ENCODE results near the gene GNA14.
"Not testable (repeated sequence)": the region's sequence is repeated elsewhere in the genome, so short reads cannot be mapped to it uniquely, and the experiment has no call there.

GNA14 gene

DNA sequence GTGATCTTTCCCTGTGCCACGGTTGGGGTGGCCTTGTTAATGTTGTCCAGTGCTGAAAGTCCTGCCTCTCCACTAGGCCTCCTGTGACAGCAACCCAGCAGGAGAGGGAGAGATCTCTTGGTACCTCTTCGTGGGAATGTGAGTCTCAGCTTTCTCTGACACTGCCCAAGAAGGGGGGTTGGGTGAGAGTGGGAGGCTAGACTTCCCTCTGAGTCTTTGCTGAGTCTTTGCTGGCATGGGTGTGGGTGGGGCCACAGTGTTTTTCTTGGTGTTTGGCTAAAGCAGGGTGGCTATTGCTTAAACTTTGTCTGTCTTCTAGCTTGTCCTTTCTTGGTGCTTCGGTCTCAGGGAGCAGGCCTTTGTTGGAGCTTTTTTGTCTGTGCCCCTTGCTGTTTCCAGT, 145.6 kb downstream of the GNA14 start:
- POLR2A ChIA-PET, result no interaction called here
- CTCF ChIA-PET, result interaction anchor here (1.9 kb wide), 1 partner anchor 10 kb away, joined by 4 read pairs; no protein-coding TSS in a partner anchor
- no peak for DNase-seq (ENCODE audit: extremely low spot score)
- TF ChIP-seq, protein P1, sequence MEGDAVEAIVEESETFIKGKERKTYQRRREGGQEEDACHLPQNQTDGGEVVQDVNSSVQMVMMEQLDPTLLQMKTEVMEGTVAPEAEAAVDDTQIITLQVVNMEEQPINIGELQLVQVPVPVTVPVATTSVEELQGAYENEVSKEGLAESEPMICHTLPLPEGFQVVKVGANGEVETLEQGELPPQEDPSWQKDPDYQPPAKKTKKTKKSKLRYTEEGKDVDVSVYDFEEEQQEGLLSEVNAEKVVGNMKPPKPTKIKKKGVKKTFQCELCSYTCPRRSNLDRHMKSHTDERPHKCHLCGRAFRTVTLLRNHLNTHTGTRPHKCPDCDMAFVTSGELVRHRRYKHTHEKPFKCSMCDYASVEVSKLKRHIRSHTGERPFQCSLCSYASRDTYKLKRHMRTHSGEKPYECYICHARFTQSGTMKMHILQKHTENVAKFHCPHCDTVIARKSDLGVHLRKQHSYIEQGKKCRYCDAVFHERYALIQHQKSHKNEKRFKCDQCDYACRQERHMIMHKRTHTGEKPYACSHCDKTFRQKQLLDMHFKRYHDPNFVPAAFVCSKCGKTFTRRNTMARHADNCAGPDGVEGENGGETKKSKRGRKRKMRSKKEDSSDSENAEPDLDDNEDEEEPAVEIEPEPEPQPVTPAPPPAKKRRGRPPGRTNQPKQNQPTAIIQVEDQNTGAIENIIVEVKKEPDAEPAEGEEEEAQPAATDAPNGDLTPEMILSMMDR (IDR thresholded peaks at IDR 0.05; ENCODE audit: control extremely low read depth, extremely low read depth, low read depth, missing control alignments), result no peak

DNA sequence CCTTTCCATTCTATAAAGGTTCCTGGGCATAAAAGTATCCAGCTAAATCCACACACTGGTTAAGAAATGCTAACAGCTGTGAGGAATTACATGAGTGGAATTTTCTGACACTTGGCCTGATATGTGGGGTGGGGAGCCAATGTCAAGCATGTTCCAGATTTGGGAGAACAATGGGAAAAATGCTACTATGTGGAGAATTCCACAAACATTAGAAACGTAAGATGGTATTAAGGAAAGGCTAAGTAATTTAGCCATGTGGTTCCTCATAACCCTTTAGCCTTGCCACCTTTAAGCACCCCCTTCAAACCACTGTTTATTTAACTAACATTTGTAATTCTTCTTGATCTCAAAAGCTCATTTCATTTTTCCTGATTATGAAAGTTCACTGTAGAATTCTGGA, 149.2 kb downstream of the GNA14 start:
- ChIA-PET CTCF (interaction anchor here (1.5 to 2.3 kb wide), 2 partner anchors 42 to 44 kb away, joined by 3 to 8 read pairs; no protein-coding TSS in a partner anchor), POLR2A (no interaction called here)
- DNase-seq (ENCODE audit: extremely low spot score), result no peak
- TF ChIP-seq, protein P1 (IDR thresholded peaks at IDR 0.05; ENCODE audit: control extremely low read depth, extremely low read depth, low read depth, missing control alignments), result no peak

DNA sequence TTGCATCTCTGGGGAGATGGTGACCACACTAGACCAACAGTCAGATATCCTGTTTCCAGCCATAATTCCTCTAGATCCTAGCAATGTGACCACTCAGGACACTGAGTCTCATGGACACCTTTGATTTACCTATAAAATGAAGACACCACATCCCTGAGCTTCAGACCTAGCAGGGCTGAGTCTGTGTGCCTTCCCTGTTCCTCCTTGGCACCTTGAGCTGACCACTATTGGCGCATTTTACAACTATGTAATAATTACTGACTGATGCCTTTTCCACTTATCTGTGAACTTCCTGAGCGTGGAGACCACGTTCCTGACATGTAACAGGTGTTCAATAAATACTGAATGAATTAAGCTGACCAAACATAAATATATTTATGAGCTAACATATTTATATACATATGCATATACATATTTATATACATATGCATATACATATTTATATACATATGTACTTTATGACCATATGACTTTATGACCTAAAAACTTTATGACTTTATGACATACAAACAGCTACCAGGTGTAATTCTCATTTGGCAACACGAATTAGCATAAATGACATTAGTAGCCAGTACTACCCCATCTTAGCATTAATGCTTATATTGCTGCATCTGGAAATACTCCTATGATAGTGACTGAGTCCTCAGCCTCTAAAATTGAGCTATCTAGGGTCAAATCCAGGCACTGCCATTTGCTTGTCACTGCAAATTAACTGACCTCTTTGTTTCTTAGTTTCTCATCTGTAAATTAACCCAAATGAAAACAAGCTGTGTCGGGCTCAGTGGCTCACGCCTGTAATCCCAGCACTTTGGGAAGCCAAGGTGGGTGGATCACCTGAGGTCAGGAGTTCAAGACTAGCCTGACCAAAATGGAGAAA, 150.6 kb downstream of the GNA14 start:
- ChIA-PET POLR2A (no interaction called here), CTCF (interaction anchor here (1.1 to 2.3 kb wide), 2 partner anchors 9 to 41 kb away, joined by 3 to 8 read pairs; no protein-coding TSS in a partner anchor)
- no peak for DNase-seq (ENCODE audit: extremely low spot score)
- TF ChIP-seq, protein P1 (IDR thresholded peaks at IDR 0.05; ENCODE audit: control extremely low read depth, extremely low read depth, low read depth, missing control alignments), result no peak

DNA sequence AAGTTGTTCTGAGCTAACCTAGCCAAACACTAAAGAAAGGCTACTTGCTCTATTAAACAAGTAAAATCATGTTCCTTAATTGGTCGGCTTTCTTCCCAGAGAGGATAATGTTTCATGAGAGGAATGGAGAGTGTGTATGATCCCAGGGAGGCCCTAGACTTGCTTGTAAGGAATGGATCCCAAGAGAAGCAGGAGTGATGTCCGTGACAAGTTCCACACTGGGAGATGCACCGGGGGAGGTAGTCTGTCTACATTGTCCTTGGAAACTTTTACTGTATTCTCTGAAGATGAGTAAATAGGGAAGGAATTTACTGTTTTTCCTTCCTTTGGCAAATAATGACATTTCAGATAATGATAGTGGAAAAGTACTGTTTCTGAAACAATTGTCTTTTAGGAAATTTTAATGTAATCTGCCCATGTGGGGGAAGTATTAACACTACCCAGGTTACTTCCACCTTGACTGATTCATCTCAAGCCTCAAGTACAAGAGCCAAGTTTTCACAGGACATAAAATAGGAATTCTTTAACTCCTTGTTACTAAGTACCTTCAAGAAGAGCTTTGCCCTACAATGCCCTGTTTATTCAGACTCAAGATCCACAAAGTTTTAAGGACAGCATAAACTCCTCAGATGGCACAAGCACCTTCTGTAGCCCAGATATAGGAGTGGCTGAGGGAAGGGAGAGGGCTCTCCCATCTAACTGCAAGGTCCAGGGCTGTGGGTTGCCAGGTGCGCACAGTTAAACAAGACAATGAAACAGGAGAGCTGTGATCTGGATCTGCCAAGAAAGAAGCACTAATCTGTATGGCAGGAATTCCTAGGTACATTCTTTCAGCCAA, 152.1 kb downstream of the GNA14 start:
- POLR2A ChIA-PET, result no interaction called here
- TF ChIP-seq, protein P1 (IDR thresholded peaks at IDR 0.05; ENCODE audit: control extremely low read depth, extremely low read depth, low read depth, missing control alignments), result no peak
- no peak for DNase-seq (ENCODE audit: extremely low spot score)
- CTCF ChIA-PET, result no interaction called here

DNA sequence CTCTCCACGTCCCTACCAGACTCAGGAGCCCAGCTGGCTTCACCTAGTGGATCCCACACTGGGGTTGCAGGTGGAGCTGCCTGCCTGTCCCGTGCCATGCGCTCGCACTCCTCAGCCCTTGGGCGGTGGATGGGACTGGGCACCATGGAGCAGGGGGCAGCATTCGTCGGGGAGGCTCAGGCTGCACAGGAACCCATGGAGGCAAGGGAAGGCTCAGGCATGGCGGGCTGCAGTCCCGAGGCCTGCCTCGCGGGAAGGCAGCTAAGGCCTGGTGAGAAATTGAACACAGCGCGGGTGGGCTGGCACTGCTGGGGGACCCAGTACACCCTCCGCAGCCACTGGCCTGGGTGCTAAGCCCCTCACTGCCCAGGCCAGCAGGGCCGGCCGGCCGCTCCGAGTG, 157.8 kb downstream of the GNA14 start:
- CTCF ChIA-PET, result interaction anchor here (6.2 kb wide), 1 partner anchor 34 kb away, joined by 33 read pairs; no protein-coding TSS in a partner anchor
- POLR2A ChIA-PET; DNase-seq (ENCODE audit: extremely low spot score): not testable (repeated sequence)

DNA sequence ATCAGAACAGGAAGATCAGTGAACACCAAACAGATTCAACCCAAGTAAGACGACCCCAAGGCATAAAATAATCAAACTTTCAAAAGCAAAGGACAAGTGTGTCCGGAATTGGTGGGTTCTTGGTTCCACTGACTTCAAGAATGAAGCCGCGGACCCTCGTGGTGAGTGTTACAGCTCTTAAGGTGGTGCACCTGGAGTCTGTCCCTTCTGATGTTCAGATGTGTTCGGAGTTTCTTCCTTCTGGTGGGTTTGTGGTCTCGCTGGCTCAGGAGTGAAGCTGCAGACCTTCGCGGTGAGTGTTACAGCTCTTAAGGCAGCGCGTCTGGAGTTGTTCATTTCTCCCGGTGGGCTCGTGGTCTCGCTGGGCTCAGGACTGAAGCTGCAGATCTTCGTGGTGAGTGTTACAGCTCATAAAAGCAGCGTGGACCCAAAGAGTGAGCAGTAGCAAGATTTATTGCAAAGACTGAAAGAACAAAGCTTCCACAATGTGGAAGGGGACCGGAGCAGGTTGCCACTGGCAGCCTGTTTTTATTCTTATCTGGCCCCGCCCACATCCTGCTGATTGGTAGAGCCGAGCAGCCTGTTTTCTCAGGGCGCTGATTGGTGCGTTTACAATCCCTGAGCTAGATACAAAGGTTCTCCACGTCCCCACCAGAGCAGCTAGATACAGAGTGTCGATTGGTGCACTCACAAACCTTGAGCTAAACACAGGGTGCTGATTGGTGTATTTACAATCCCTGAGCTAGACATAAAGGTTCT, 158.5 kb downstream of the GNA14 start:
- POLR2A ChIA-PET; DNase-seq (ENCODE audit: extremely low spot score): not testable (repeated sequence)
- CTCF ChIA-PET, result interaction anchor here (1.0 to 6.2 kb wide), 4 partner anchors 8 to 57 kb away, joined by 3 to 33 read pairs (median 4); no protein-coding TSS in a partner anchor

Measured in GM10248 (cell line).